CD4-positive, alpha-beta T cell (primary cell): ENCODE data around the gene FUT7. TPM values are rescaled to one million over a fixed set of nuclear protein-coding genes. Genes with fewer than 3 reads are reported as not detected.

Experiments used
- ATAC-seq: fragments of 200-7000 bp; cut with Tn5 transposase; one replicate; pipeline ENCODE4 v1.10.0; 2022; ENCODE audit warnings: mild to moderate bottlenecking; ENCODE audit not compliant: poor library complexity
- CTCF ChIA-PET: fragments of 350-600 bp; sonication (Branson Sonifier 250); formaldehyde crosslinking; loops from one replicate; lab custom pipeline; 2021; ENCODE audit warnings: antibody characterized with exemption, inconsistent platforms; lab: Charles Lee
- POLR2A ChIA-PET: fragments of 350-600 bp; sonication (Branson Sonifier 250); formaldehyde crosslinking; loops from one replicate; lab custom pipeline; 2021; ENCODE audit warnings: antibody characterized with exemption, inconsistent platforms; lab: Charles Lee
- DNase-seq, 14 experiments: peaks; one replicate each; pipeline ENCODE4 v3.0.0-alpha.2; 2013 to 2020; ENCODE audit warnings: mixed read lengths in 2 of 14
- H3K27ac ChIP-seq, 2 donors: one replicate each; pipeline versions ENCODE4 v1.5.1 to v1.7.0; 2013; ENCODE audit warnings: low read length in 2 of 2, low read depth in 1 of 2, mild to moderate bottlenecking in 1 of 2
- H3K27me3 ChIP-seq, 2 experiments: 1 replicate in 1 of 2; 2 replicates in 1 of 2; pipeline versions ENCODE4 v1.6.1 to v1.7.0; 2013; ENCODE audit warnings: low read length in 2 of 2, control low read depth in 1 of 2, mild to moderate bottlenecking in 1 of 2, moderate library complexity in 1 of 2; ENCODE audit not compliant: insufficient read depth in 2 of 2, control insufficient read depth in 1 of 2
- H3K36me3 ChIP-seq: one replicate; pipeline ENCODE4 v1.6.1; 2013; ENCODE audit warnings: low read length, control low read depth; ENCODE audit not compliant: insufficient read depth
- H3K4me1 ChIP-seq: one replicate; pipeline ENCODE4 v1.6.1; 2013; ENCODE audit warnings: low read length, control low read depth; ENCODE audit not compliant: insufficient read depth
- H3K4me3 ChIP-seq: one replicate; pipeline ENCODE4 v1.5.1; 2013; ENCODE audit warnings: mild to moderate bottlenecking, low read length, moderate library complexity
- H3K9me3 ChIP-seq, 2 experiments: 1 replicate in 1 of 2; 2 replicates in 1 of 2; pipeline versions ENCODE4 v1.6.1 to v1.7.0; 2013; ENCODE audit warnings: low read length in 2 of 2, mild to moderate bottlenecking in 2 of 2, control low read depth in 1 of 2, moderate library complexity in 1 of 2; ENCODE audit not compliant: control insufficient read depth in 1 of 2, insufficient read depth in 1 of 2
- H3K27ac Mint-ChIP-seq: one replicate; pipeline ENCODE4 v1.8.0; 2020; ENCODE audit warnings: mixed read lengths
- H3K27me3 Mint-ChIP-seq: one replicate; pipeline ENCODE4 v1.8.0; 2021; ENCODE audit warnings: mixed read lengths
- H3K36me3 Mint-ChIP-seq: one replicate; pipeline ENCODE4 v1.8.0; 2021; ENCODE audit warnings: low read depth, mixed read lengths
- H3K4me1 Mint-ChIP-seq: one replicate; pipeline ENCODE4 v1.8.0; 2021; ENCODE audit warnings: low read depth, mixed read lengths
- H3K4me3 Mint-ChIP-seq: one replicate; pipeline ENCODE4 v1.8.0; 2020; ENCODE audit warnings: mild to moderate bottlenecking, mixed read lengths
- H3K9me3 Mint-ChIP-seq: one replicate; pipeline ENCODE4 v1.8.0; 2020; ENCODE audit warnings: mixed read lengths
- CTCF ChIP-seq: fragments of 200-600 bp; IDR thresholded peaks from one replicate; pipeline ENCODE4 v1.8.0; 2022; ENCODE audit warnings: antibody characterized with exemption, mild to moderate bottlenecking
- intact Hi-C, 2 experiments: fragments of 100-400 bp; cut with DNase I in 1 of 2; cut with micrococcal nuclease in 1 of 2; formaldehyde crosslinking; loops; one replicate each; pipeline versions ENCODE4 v1.15.1 to v1.9.0; 2023 to 2025; cut with DNase I, micrococcal nuclease
- total RNA-seq, 174 experiments: library from RNA in 2 of 174; stranded (reverse) in 2 of 174; gene quantifications; one replicate each; pipeline ENCODE4 v1.2.3 and lab custom pipeline; 2021 to 2026

Gene FUT7
- total RNA-seq, 2 experiments from 2014 or later: 1.7 to 1.8 TPM

- H3K27ac ChIP-seq: no peak overlapping the region
- no peaks in the 10 kb centered on the region for H3K9me3 ChIP-seq
- peaks cover 64% of the 10 kb centered on the region for H3K4me1 ChIP-seq
- ATAC-seq (no peak), DNase-seq (peak in 1 of 14 experiments; percentile 56)
- H3K27me3 ChIP-seq: no peaks in the 10 kb centered on the region
- Mint-ChIP-seq H3K9me3 (no peaks in the 10 kb centered on the region), H3K27ac (no peak overlapping the region), H3K4me1 (peaks cover 22% of the 10 kb centered on the region), H3K27me3 (no peaks in the 10 kb centered on the region), H3K4me3 (no peak overlapping the region), H3K36me3 (no peaks in the 10 kb centered on the region)
- ChIA-PET POLR2A (interaction anchor here (2.2 kb wide), 1 partner anchor 34 kb away, joined by 12 read pairs; the partner anchor contains the start of gene PAXX), CTCF (interaction anchor here (1.1 to 2.1 kb wide), 3 partner anchors 10 to 164 kb away, joined by 3 to 12 read pairs (median 3); no protein-coding TSS in a partner anchor)
- TF ChIP-seq CTCF: no peak
- no peaks in the 10 kb centered on the region for H3K36me3 ChIP-seq
- no peak overlapping the region for H3K4me3 ChIP-seq
- intact Hi-C loops: loop anchor here in 1 of 2 experiments (5.0 kb wide), 1 partner anchor 138 kb away; the partner anchor contains the start of gene TRAF2
Measured at GRCh38 chr9:137025517-137025966, 6.3 kb downstream of the FUT7 start.

GRCh38 chr9:137023583-137023991, 8.3 kb downstream of the FUT7 start:
- no peak overlapping the region for H3K27ac ChIP-seq
- TF ChIP-seq CTCF: no peak
- no peaks in the 10 kb centered on the region for H3K27me3 Mint-ChIP-seq
- H3K27me3 ChIP-seq: no peaks in the 10 kb centered on the region
- H3K4me1 ChIP-seq: peaks cover 44% of the 10 kb centered on the region
- ChIA-PET POLR2A (interaction anchor here (1.5 kb wide), 1 partner anchor 31 kb away, joined by 6 read pairs; the partner anchor contains the start of gene PAXX), CTCF (interaction anchor here (1.1 kb wide), 1 partner anchor 11 kb away, joined by 6 read pairs; no protein-coding TSS in a partner anchor)
- no peaks in the 10 kb centered on the region for H3K9me3 ChIP-seq
- no peaks in the 10 kb centered on the region for H3K9me3 Mint-ChIP-seq
- H3K36me3 Mint-ChIP-seq: no peaks in the 10 kb centered on the region
- no peak overlapping the region for H3K4me3 ChIP-seq
- no peak overlapping the region for H3K27ac Mint-ChIP-seq
- intact Hi-C loops: no loop called here
- peaks cover 13% of the 10 kb centered on the region for H3K4me1 Mint-ChIP-seq
- H3K36me3 ChIP-seq: peaks cover 8% of the 10 kb centered on the region
- ATAC-seq: no peak
- DNase-seq: no peak
- no peak overlapping the region for H3K4me3 Mint-ChIP-seq

- H3K36me3 ChIP-seq: peaks cover 8% of the 10 kb centered on the region
- Mint-ChIP-seq H3K36me3 (no peaks in the 10 kb centered on the region), H3K4me1 (peaks cover 13% of the 10 kb centered on the region), H3K27ac (no peak overlapping the region), H3K27me3 (no peaks in the 10 kb centered on the region), H3K4me3 (no peak overlapping the region), H3K9me3 (no peaks in the 10 kb centered on the region)
- POLR2A ChIA-PET: interaction anchor here (1.0 to 1.5 kb wide), 2 partner anchors 12 to 31 kb away, joined by 3 to 6 read pairs; partner anchors contain the start of gene PAXX
- DNase-seq (no peak), ATAC-seq (no peak)
- H3K4me1 ChIP-seq: peaks cover 41% of the 10 kb centered on the region
- no peak overlapping the region for H3K4me3 ChIP-seq
- no peaks in the 10 kb centered on the region for H3K27me3 ChIP-seq
- TF ChIP-seq CTCF: no peak
- CTCF ChIA-PET: interaction anchor here (1.1 kb wide), 1 partner anchor 12 kb away, joined by 6 read pairs; no protein-coding TSS in a partner anchor
- H3K9me3 ChIP-seq: no peaks in the 10 kb centered on the region
- H3K27ac ChIP-seq: no peak overlapping the region
- intact Hi-C loops: no loop called here
Measured at GRCh38 chr9:137023157-137023556, 8.7 kb downstream of the FUT7 start.
